GM21381 (cell line): ENCODE data around the gene GABPA.
A peak's percentile ranks its signal among the peaks of the same experiment; 100 is the strongest.
"Not testable (repeated sequence)": the region's sequence is repeated elsewhere in the genome, so short reads cannot be mapped to it uniquely, and the experiment has no call there.

Experiments
- ATAC-seq: cut with Tn5 transposase; IDR thresholded peaks from one replicate; pipeline ENCODE4 v1.9.1; 2021; ENCODE audit warnings: mild to moderate bottlenecking, moderate library complexity; ENCODE audit not compliant: unreplicated experiment

The GABPA gene

GRCh38 chr21:25734904-25735645, at the start of gene GABPA, which contains the start of gene ATP5PF:
TSS of gene GABPA (plus strand) at chr21:25734972. CDS start at chr21:25741599, 6,627 bp downstream.
TSS of gene ATP5PF (minus strand) at chr21:25734904. CDS start at chr21:25729794, 5,110 bp downstream.
- peak; percentile 87 for ATAC-seq

DNA sequence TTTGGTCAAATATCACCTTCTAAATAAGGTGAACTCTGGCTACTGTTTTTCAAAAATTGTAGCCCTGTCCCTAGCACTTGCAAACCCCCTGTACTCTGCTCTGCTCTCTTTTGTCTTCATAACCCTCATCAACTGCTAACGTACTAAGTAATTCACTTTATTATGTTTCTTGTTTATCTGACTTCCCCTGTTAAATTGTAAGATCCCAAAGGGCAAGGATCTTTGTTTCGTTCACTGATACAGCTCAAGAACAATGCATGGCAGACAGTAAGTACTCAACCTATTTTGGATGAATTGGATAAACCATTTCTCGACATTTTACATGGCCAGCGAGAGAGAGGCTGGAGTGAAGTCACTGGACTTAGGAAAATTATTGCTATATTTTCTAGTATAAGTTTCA, 47.0 kb upstream of the GABPA start:
- no peak for ATAC-seq

DNA sequence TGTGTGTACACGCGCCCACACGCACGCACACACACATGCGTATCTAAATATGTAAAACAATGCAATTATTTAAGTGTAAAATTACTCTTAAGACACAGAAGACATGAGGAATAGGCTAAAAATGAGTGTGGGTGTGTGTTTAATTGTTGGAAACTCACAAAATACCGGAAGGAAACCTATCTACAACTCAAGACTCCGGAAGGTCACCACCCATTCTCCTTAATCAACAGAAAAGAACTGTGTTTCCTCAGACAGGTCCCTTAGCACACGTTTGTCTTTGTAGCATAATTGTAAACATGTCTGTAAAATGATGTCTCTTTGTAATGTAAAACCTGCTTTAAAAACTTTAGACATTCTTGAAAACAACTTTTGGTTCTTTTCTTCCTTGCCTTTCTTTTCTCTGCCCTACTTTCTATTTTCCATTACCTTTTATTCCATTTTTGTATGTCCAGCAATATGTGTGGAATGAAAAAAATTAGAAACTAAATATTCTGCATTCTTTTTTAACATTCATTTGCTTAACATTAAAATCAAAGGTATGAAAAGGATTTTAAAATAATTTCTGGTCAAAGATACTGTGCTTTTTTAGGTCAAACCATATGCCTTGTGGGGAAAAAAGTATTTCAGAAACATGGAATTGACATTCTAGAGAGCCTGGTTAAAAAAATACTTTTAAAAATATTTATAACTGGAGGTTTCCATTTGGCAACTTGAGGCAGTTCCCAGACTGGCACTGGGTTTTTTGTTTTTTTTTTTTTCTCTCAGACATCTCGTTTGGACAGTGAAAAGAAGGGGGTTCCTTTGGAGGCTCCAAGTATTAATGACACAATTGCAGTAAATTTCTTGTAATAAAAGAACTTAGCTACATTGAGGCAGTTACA, 46.3 kb upstream of the GABPA start:
- no peak for ATAC-seq

- ATAC-seq: no peak
Measured at GRCh38 chr21:25689226-25689625, 45.5 kb upstream of the GABPA start.

DNA sequence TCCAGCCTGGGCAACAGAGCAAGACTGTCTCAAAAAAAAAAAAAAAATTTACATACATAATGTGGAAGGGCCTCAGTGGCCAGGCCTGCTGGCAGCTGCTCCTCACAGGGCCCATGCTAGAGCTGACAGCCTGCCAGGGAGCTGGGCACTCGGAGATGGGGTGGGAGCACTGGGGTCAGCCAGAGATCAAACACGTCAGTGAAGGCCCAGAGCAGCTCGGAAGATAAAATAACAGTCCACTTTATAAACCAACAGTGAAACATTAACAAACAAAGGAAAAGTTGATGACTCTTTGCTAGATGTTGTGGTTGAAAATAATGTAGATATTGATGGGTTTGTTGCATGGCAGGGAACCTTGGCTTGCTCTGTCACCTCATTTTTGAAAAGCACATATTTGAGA, 42.8 kb upstream of the GABPA start:
- no peak for ATAC-seq

GRCh38 chr21:25695461-25695860, 39.3 kb upstream of the GABPA start:
- ATAC-seq: not testable (repeated sequence)

DNA sequence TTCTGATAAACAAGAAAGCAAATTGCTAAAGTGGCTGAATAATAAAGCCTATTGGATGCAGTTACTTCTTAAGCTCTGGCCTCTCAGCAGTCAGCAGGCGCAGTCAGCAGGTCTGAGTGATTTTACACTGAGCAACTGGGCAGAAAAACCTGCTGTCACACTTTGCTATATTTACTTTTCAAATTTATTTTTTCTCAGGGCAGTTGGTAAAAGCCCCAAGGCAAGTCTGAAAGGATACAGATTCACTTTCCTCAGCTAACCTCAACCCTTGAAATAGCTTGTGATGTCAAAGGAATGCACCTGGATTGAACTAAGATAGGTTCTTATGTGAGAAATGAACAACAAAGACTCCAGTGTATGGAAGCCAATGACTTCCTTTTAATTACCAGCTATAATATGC, 34.0 kb upstream of the GABPA start:
- no peak for ATAC-seq

GRCh38 chr21:25701529-25701928, 33.2 kb upstream of the GABPA start:
- ATAC-seq: no peak

DNA sequence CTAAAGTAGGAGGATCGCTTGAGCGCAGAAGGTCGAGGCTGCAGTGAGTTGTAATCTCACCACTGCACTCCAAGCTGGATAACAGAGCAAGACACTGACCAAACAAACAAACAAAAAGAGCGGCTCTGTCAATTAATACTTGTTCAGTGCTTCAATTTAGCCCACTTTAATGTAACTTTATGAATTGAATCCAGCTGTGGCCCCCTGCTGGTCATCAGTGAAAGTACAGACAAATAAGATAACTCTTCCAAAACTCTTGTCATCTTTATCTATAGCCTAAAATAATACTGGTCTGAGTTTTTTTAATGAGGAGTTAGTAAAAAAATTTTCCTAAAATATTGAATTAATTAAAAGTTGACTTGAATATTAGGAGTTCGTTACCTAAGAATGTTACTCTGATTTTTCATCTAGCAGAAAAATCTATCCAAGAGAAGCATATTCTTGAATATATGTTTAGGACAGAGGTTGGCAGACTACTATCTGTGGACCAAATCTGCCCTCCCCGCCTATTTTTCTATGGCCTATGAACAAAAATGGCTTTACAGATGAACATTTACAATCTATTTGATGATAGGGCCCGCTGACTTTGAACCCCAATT, 26.2 kb upstream of the GABPA start:
- ATAC-seq: no peak

DNA sequence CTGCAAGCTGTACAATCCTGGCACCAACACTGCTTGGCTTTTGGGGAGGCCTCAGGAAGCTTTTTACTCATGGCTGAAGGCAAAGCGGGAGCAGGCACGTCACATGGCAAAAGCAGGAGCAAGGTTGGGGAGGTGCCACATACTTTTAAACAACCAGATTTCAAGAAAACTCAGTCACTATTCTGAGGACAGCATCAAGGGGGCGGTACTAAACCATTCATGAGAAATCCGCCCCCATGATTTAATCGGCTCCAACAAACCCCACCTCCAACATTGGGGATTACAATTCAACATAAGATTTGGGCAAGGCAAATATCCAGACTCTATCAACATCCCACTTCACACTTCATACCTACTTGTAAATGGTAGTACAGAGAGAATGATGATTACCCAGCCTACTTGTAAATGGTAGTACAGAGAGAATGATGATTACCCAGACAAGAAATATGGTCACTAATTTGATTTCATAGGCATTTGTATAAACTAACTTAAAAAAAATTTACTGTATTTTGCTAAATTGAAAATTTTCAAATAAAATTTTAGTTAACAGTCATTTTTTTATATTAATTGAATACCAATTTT, 25.0 kb upstream of the GABPA start:
- ATAC-seq: no peak

DNA sequence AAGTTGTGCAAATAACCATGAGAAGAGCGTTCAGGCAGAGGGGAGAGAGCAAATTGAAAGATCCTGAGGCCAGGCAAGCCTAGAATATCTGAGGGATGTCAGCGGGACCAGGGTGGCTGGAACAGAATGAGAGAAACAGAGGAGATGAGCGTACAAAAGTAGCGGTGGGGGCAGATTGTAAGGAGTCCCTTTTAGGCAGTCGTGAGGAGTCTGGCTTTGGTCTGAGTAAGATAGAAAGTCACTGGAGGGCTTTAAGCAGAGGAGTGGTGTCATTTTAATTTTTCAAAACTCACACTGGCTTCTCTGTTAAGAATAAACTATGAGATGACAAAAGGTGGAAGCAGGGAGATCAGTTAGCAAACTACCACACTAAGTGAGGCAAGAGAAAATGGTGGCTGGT, 24.2 kb upstream of the GABPA start:
- ATAC-seq: no peak

GRCh38 chr21:25714066-25714465, 20.7 kb upstream of the GABPA start:
- ATAC-seq: not testable (repeated sequence)

DNA sequence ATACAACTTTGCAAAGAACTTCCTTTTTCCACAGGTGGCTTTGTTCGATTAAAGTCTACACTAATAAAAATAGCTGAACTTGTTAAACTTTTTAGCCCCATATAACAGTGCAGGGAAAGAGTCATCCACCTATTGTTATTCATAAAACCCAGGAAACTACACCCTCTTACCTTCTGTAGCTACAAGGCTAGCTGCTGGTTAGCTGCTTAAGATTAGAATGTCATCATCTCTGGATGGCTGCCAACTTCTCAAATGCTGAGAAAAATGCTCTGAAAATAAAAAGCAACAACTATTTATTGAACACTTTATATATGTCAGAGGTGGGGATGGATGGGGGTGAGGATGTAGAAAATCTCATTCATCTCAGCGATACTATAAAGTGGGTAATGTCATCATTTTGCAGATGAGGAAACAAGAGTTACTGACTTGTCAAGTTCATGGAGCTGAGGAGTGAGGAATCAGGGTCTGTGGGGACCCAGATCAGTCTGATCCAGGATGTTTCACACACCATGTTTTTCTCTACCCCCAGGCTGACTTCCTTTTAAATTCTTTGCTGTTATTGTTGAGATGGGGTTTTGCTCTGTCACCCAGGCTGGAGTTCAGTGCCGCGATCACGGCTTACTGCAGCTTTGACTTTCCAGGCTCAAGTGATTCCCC, 17.2 kb upstream of the GABPA start:
- ATAC-seq: no peak

DNA sequence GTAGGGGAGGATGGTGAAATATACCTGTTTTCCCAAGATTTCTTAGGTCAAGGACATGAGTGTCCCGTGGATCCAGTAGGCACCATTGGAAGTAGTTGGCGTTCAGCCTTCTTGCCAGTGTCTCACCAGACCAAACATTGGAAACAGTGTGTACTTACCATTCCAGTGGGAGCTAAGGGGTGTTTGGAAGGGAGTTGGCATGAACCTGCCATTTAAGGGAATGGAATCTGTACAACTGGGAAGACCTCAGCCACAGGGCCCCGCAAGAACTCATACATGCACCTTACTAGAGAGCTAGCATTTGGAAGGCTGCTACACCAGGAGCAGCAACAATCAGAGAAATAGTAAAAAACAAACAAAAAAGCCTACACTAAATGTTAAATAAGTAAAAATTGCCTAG, 12.8 kb upstream of the GABPA start:
- ATAC-seq: no peak

DNA sequence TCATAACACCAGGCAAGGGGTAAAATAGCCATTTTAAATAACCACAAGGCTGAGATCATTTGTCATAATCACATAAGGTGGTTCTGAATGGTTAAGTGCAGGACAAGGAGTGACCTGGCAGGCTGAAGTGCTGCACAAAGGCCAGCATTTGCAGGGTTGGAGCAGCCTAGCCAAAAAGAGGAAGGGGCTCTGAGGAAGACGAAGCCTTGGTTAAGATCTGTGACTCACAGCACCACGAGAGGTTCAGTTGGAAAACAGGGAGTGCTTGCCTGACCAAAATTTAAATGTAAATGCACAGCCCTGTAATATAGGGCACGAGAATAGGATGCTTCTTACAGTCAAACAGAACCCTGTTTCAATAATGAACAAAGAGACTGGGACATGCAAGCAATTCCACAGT, 12.1 kb upstream of the GABPA start:
- ATAC-seq: no peak

- ATAC-seq: no peak
Measured at GRCh38 chr21:25732091-25732760, 2.5 kb upstream of the GABPA start.

DNA sequence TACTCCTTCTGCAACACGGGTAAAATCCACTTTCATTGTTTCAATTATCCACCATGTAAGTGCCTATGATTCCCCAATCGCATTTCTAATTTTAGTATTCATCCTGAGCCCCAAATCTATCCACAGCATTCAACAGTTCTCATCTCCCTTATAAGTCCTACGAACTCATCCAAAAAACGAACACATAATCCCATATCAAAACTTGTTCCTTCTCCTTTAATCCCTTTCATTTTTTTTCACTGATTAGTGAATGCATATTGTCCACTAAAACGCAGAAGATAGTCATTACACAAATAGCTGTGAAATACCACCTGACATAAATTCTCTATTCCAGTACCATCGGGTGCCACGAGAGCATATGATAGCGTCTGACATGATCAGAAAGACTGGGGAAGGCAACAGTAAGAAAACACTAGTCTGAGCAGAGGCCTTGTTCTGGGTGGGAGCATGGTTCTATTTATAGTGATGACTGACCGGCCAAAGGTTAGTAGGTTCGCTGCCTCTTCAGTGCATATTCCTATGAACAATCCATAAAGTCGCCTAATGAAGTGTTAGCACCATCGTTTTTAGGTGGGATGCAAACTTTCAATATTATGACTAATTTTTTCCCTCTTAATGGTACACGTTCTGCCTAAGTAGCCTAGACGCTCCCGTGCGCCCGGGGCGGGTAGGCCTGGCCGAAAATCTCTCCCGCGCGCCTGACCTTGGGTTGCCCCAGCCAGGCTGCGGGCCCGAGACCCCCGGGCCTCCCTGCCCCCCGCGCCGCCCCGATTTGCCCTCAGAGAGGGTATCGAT, 716 bp upstream of the GABPA start:
- ATAC-seq: peak; percentile 10

DNA sequence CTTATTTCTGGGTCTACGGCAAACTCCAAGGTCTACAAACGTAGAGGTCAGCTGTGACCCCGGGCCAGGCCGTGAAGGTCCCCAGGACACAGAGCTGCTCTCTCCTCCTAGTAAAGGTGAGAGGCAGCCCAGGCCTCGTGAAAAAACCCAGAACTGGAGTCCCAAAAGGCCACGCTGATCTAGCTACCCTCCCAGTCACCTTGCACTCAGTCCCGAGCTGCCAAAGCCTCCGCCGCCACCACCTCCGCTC, 193 bp upstream of the GABPA start:
- ATAC-seq: no peak
